ENCODE measurements around the gene TYRP1.

The TYRP1 gene

GRCh38 chr9:12717907-12718306, 24.7 kb downstream of the TYRP1 start:
- Histone ChIP-seq H3K36me3 (replicated peaks; ENCODE audit: insufficient read depth, low read length) (no peaks in the 10 kb centered on the region), H3K9ac (ENCODE audit: low read length) (no peak overlapping the region), H2AFZ (ENCODE audit: low read length) (no peak overlapping the region), H3K4me3 (ENCODE audit: low read length) (no peak overlapping the region), H4K20me1 (ENCODE audit: insufficient read depth, low read length) (no peaks in the 10 kb centered on the region), H3K4me1 (ENCODE audit: low read length) (0 out of 2 replicates have a peak, but pooled peaks cover 4% of the 10 kb centered on the region), H3K79me2 (ENCODE audit: low read length) (no peaks in the 10 kb centered on the region), H3K4me2 (ENCODE audit: low read depth, low read length) (no peak overlapping the region; the same call in 1 of the 2 replicates), H3K27me3 (replicated peaks; ENCODE audit: insufficient read depth, low read length) (no peaks in the 10 kb centered on the region), H3F3A (ENCODE audit: insufficient read depth, low read length) (no peaks in the 10 kb centered on the region), H3K27ac (ENCODE audit: low read length) (no peak overlapping the region), H3K9me2 (replicated peaks; ENCODE audit: insufficient read depth, low read length) (no peaks in the 10 kb centered on the region), H3K9me3 (replicated peaks; ENCODE audit: insufficient read depth, low read length) (no peaks in the 10 kb centered on the region)
- no peak for DNase-seq
- no peak for TF ChIP-seq EZH2 (optimal IDR thresholded peaks at IDR 0.05; ENCODE audit: low read depth, low read length)
- TF ChIP-seq CTCF (IDR thresholded peaks at IDR 0.05; ENCODE audit: low read length) = no peak
- no peak for TF ChIP-seq EZH2phosphoT487 (IDR thresholded peaks at IDR 0.05; ENCODE audit: low read length)

DNA sequence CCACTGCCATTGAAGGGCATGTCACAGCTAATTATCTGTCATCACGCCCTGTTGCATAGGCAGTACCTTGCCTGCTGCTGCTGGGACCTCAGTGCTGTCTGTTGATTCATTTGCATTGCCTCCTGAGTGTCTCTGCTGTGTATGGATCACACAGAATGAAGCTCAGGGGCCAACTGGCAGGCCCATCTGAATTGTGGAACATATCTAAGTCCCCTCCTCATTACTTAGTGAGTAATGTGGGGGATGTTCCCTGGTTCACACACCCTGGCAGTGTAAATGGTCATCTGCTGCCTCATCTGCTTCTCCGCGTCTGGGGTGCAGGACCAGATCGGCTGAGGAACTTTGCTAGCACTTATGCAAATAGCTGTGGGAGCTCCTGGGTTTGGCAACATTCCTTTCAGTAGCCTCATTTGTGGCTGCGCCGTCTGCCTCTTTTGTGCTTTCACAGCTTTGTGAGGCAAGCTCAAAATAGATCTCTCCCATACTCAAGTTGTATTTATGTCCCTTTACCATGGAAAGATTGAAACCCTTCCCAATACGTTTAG, 25.4 kb downstream of the TYRP1 start:
- TF ChIP-seq EZH2phosphoT487 (IDR thresholded peaks at IDR 0.05; ENCODE audit: low read length) (no peak), EZH2 (optimal IDR thresholded peaks at IDR 0.05; ENCODE audit: low read depth, low read length) (no peak)
- Histone ChIP-seq H3K9ac (ENCODE audit: low read length) (no peak overlapping the region), H2AFZ (ENCODE audit: low read length) (peak overlapping the region; percentile 27; the same call in 1 of the 2 replicates), H3K27me3 (replicated peaks; ENCODE audit: insufficient read depth, low read length) (no peaks in the 10 kb centered on the region), H3K27ac (ENCODE audit: low read length) (no peak overlapping the region), H3K4me2 (ENCODE audit: low read depth, low read length) (peak overlapping the region; percentile 61), H3K4me3 (ENCODE audit: low read length) (peak overlapping the region; percentile 28; the same call in 1 of the 2 replicates), H3F3A (ENCODE audit: insufficient read depth, low read length) (no peaks in the 10 kb centered on the region), H3K9me2 (replicated peaks; ENCODE audit: insufficient read depth, low read length) (no peaks in the 10 kb centered on the region), H3K79me2 (ENCODE audit: low read length) (no peaks in the 10 kb centered on the region), H4K20me1 (ENCODE audit: insufficient read depth, low read length) (no peaks in the 10 kb centered on the region), H3K9me3 (replicated peaks; ENCODE audit: insufficient read depth, low read length) (no peaks in the 10 kb centered on the region), H3K4me1 (ENCODE audit: low read length) (0 out of 2 replicates have a peak, but pooled peaks cover 4% of the 10 kb centered on the region), H3K36me3 (replicated peaks; ENCODE audit: insufficient read depth, low read length) (no peaks in the 10 kb centered on the region)
- peak; percentile 56 for DNase-seq

- H3K27me3 ChIP-seq (replicated peaks; ENCODE audit: insufficient read depth, low read length) = no peaks in the 10 kb centered on the region
- no peaks in the 10 kb centered on the region for H3K9me2 ChIP-seq (replicated peaks; ENCODE audit: insufficient read depth, low read length)
- H3K36me3 ChIP-seq (replicated peaks; ENCODE audit: insufficient read depth, low read length) = no peaks in the 10 kb centered on the region
- no peaks in the 10 kb centered on the region for H3K9me3 ChIP-seq (replicated peaks; ENCODE audit: insufficient read depth, low read length)
- H2AFZ ChIP-seq (ENCODE audit: low read length) = no peak overlapping the region
- no peak overlapping the region for H3K4me2 ChIP-seq (ENCODE audit: low read depth, low read length)
- no peak overlapping the region for H3K27ac ChIP-seq (ENCODE audit: low read length)
- H3K79me2 ChIP-seq (ENCODE audit: low read length) = no peaks in the 10 kb centered on the region
- peak; percentile 32 for DNase-seq
- TF ChIP-seq EZH2 (optimal IDR thresholded peaks at IDR 0.05; ENCODE audit: low read depth, low read length) = no peak
- peak; percentile 39 for TF ChIP-seq CTCF (IDR thresholded peaks at IDR 0.05; ENCODE audit: low read length)
- H4K20me1 ChIP-seq (ENCODE audit: insufficient read depth, low read length) = no peaks in the 10 kb centered on the region
- no peak overlapping the region for H3K9ac ChIP-seq (ENCODE audit: low read length)
- no peak overlapping the region for H3K4me3 ChIP-seq (ENCODE audit: low read length)
- no peaks in the 10 kb centered on the region for H3F3A ChIP-seq (ENCODE audit: insufficient read depth, low read length)
- 0 out of 2 replicates have a peak, but pooled peaks cover 4% of the 10 kb centered on the region for H3K4me1 ChIP-seq (ENCODE audit: low read length)
Observed at GRCh38 chr9:12719431-12719830, 26.2 kb downstream of the TYRP1 start.

DNA sequence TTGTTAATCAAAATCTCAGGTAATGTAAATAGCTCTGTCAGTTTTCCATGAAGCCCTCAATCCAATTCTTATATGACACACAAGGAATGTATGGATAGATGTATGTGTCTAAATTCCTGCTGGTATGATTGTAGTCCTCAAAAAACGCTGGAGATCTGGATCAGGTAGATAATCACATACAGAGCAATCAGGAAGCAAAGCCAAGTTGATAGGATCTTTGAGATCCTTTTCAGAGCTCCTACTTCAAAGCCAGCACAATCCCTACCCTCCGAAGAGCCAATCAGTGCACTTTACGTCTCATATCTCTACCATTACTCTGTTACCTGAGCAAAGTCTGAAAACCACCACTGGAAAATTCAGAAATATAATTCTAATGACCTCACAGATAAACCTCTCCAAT, 27.4 kb downstream of the TYRP1 start:
- H3K4me1 ChIP-seq (ENCODE audit: low read length) = 0 out of 2 replicates have a peak, but pooled peaks cover 4% of the 10 kb centered on the region
- no peaks in the 10 kb centered on the region for H3K79me2 ChIP-seq (ENCODE audit: low read length)
- no peaks in the 10 kb centered on the region for H3K9me2 ChIP-seq (replicated peaks; ENCODE audit: insufficient read depth, low read length)
- no peak for DNase-seq
- no peak overlapping the region for H3K27ac ChIP-seq (ENCODE audit: low read length)
- TF ChIP-seq EZH2phosphoT487 (IDR thresholded peaks at IDR 0.05; ENCODE audit: low read length) (no peak), CTCF (IDR thresholded peaks at IDR 0.05; ENCODE audit: low read length) (no peak), EZH2 (optimal IDR thresholded peaks at IDR 0.05; ENCODE audit: low read depth, low read length) (no peak)
- H3K36me3 ChIP-seq (replicated peaks; ENCODE audit: insufficient read depth, low read length) = no peaks in the 10 kb centered on the region
- H3K4me2 ChIP-seq (ENCODE audit: low read depth, low read length) = no peak overlapping the region
- H3K4me3 ChIP-seq (ENCODE audit: low read length) = no peak overlapping the region
- H4K20me1 ChIP-seq (ENCODE audit: insufficient read depth, low read length) = no peaks in the 10 kb centered on the region
- no peaks in the 10 kb centered on the region for H3K27me3 ChIP-seq (replicated peaks; ENCODE audit: insufficient read depth, low read length)
- H2AFZ ChIP-seq (ENCODE audit: low read length) = no peak overlapping the region
- no peaks in the 10 kb centered on the region for H3K9me3 ChIP-seq (replicated peaks; ENCODE audit: insufficient read depth, low read length)
- H3K9ac ChIP-seq (ENCODE audit: low read length) = no peak overlapping the region
- H3F3A ChIP-seq (ENCODE audit: insufficient read depth, low read length) = no peaks in the 10 kb centered on the region

All from MM.1S (cell line).